ENCODE data around the gene KRT76.

GRCh38 chr12:52781399-52782082 lies 4.4 kb upstream of the KRT76 start:
- no peak for TF ChIP-seq POLR2A (IDR thresholded peaks at IDR 0.05)
- no peak for TF ChIP-seq CTCF (IDR thresholded peaks at IDR 0.05 in 4 of 5, conservative IDR thresholded peaks at IDR 0.05 in 1 of 5)

All from gastrocnemius medialis (tissue), 4 donors.